ENCODE data around the gene SPACDR.

SPACDR gene

DNA sequence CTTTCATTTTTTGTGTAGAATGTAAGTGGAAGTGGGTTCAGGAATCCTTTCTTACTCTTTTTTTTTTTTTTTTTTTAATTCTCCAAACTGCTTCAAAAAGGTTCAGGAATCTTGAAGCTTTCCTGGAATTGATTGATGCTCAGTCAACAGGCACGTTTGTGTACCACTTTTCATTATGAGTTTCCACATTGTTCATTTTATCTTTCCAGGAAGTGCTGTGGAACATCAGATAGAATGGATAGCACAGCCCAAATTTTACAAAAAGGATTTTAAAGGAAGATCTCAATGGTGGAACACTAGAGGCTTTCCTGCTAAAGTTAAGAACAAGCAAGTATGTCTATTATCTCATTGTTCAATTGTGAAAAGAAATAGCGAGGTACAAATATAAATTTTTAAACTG, 25.9 kb downstream of the SPACDR start:
- Histone ChIP-seq H3K4me1 (ENCODE audit: control insufficient read depth, low read depth, low read length) (no peaks in the 10 kb centered on the region), H3K27ac (ENCODE audit: low read length) (no peak overlapping the region)

DNA sequence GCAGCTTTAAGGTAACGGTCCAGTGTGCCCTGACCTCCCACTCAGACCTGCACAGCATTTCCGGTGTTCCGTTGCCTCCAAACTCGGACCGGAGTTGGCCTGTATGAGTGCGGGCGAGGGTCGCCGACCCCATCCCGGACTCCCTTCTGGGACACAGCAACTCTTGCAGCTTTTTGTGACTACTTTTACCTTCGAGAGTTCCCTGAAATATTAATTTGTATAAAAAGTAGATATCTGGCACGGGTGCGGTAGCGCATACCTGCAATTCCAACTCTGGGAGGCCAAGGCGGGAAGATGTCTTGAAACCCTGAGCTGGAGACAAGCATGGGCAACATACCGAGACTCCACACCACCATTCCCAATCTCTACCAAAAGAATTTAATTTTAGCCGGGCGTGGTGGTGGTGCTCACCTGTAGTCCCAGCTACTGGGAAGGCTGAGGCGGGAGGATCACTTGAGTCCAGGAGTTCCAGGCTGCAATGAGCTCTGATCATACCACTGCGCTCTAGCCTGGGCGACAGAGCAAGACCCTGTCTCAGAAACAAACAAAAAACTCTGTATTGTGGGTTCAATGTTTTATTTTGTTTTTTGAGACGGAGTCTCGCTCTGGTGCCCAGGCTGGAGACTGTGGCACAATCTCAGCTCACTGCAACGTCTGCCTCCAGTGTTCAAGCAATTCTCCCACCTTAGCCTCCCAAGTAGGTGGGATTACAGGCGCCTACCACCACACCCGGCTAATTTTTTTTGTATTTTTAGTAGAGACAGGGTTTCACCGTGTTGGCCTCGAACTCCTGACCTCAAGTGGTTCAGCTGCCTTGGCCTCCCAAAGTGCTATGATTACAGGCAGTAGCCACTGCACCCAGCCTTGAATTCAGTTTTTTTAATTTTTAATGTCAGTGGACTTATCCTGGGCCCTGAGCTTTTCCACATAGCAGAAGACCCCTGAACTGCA, 26.6 kb downstream of the SPACDR start:
- Histone ChIP-seq H3K9me3 (ENCODE audit: control insufficient read depth, low read depth, low read length) (no peaks in the 10 kb centered on the region), H3K4me3 (ENCODE audit: low read length) (no peak overlapping the region), H3K27me3 (ENCODE audit: control insufficient read depth, insufficient read depth, low read length) (no peaks in the 10 kb centered on the region), H3K4me1 (ENCODE audit: control insufficient read depth, low read depth, low read length) (no peaks in the 10 kb centered on the region), H3K9ac (ENCODE audit: low read length) (no peak overlapping the region), H3K27ac (ENCODE audit: low read length) (no peak overlapping the region), H3K36me3 (ENCODE audit: control insufficient read depth, low read depth, low read length) (peaks cover 25% of the 10 kb centered on the region)

More for the DNA sequence above, 25.9 kb downstream of the SPACDR start:
- Histone ChIP-seq H3K9me3 (ENCODE audit: control insufficient read depth, low read depth, low read length) (no peaks in the 10 kb centered on the region), H3K4me3 (ENCODE audit: low read length) (no peak overlapping the region), H3K36me3 (ENCODE audit: control insufficient read depth, low read depth, low read length) (peaks cover 19% of the 10 kb centered on the region), H3K9ac (ENCODE audit: low read length) (no peak overlapping the region), H3K27me3 (ENCODE audit: control insufficient read depth, insufficient read depth, low read length) (no peaks in the 10 kb centered on the region)

DNA sequence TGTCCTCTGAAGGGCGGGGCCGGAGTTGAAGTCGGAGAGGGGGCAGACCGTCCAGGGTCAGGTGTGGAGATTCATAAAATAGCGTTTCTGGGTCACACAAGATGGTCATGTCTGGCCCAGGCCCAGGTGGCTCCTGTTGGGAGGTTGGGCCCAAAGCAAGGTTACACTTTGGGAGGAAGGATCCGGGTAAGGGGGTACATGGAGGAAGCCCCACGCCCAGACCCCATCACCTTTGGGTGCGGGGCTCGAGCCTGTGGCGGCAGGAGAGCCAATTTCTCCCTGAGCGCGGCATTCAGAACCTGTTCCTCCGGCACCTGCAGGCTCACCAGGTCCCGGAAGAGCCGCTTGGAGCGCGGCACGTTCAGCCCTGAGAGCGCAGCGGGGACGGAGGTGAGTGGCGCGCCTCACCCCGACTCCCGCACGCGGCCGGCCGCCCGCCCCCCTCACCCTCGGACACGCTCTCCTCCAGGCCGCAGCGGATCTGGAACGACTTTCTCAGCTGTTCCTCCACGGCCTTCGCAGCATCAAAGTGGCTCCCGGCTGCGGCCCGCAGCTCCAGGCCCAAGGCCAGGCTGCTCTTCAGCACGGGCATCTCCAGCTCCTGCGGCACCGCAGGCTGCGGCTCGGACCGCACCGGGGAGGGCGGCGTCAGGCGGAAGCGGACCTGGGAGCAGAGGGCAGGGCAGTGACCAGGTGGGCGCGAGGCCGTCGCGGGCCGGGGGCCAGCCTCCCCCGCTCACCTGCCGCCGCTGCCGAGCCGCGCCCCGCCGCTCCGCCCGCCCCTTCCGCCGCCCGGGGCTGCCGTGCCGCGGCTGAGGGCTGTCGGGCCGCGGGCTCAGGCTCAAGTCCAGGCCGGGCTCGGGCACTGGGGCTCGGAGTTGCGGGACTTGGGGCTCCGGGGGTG, 28.4 kb downstream of the SPACDR start:
- H3K27ac ChIP-seq (ENCODE audit: low read length) = no peak overlapping the region
- H3K4me1 ChIP-seq (ENCODE audit: control insufficient read depth, low read depth, low read length) = peaks cover 4% of the 10 kb centered on the region
- peaks cover 36% of the 10 kb centered on the region for H3K36me3 ChIP-seq (ENCODE audit: control insufficient read depth, low read depth, low read length)

DNA sequence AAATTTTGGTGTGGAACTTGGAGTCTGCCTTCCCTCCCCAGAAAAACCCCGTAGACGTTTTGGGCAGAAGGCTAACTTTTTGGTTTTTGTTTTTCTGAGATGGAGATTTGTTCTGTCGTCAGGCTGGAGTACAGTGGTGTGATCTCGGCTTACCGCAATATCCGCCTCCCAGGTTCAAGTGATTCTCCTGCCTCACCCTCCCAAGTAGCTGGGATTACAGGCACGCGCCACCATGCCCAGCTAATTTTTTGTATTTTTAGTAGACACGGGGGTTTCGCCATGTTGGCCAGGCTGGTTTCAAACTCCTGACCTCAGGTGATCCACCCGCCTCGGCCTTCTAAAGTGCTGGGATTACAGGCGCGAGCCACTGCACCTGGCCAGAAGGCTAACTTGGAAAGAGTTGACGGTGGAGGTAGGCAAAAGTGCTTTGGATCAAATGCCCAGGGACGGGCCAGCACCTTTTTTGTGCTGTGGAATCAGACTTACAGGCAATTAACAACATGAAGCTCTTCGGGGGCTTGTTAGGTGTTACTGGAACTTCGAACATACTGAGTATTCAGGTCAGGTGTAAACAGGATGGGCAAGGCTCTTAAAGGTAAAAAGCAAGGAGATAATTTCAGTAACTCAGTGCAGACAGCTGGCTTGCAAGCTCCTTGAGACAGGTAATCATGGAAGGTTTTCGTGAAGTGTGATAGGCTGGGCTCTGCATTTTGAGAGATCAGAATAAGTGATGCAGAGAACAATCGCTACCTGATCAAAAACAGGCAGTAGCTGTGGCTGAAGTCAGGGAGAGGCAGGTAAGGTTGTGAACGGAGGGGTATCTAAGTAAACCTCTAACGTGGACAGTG, 29.5 kb downstream of the SPACDR start:
- H3K4me3 ChIP-seq (ENCODE audit: low read length) = peak overlapping the region; percentile 70
- no peak overlapping the region for H3K27ac ChIP-seq (ENCODE audit: low read length)
- peaks cover 4% of the 10 kb centered on the region for H3K4me1 ChIP-seq (ENCODE audit: control insufficient read depth, low read depth, low read length)
- H3K36me3 ChIP-seq (ENCODE audit: control insufficient read depth, low read depth, low read length) = peaks cover 36% of the 10 kb centered on the region
- H3K27me3 ChIP-seq (ENCODE audit: control insufficient read depth, insufficient read depth, low read length) = no peaks in the 10 kb centered on the region
- H3K9me3 ChIP-seq (ENCODE audit: control insufficient read depth, low read depth, low read length) = no peaks in the 10 kb centered on the region
- H3K9ac ChIP-seq (ENCODE audit: low read length) = peak overlapping the region; percentile 49

More for the DNA sequence above, 28.4 kb downstream of the SPACDR start:
- Histone ChIP-seq H3K27me3 (ENCODE audit: control insufficient read depth, insufficient read depth, low read length) (no peaks in the 10 kb centered on the region), H3K9me3 (ENCODE audit: control insufficient read depth, low read depth, low read length) (no peaks in the 10 kb centered on the region), H3K4me3 (ENCODE audit: low read length) (peak overlapping the region; percentile 70), H3K9ac (ENCODE audit: low read length) (peak overlapping the region; percentile 54)

DNA sequence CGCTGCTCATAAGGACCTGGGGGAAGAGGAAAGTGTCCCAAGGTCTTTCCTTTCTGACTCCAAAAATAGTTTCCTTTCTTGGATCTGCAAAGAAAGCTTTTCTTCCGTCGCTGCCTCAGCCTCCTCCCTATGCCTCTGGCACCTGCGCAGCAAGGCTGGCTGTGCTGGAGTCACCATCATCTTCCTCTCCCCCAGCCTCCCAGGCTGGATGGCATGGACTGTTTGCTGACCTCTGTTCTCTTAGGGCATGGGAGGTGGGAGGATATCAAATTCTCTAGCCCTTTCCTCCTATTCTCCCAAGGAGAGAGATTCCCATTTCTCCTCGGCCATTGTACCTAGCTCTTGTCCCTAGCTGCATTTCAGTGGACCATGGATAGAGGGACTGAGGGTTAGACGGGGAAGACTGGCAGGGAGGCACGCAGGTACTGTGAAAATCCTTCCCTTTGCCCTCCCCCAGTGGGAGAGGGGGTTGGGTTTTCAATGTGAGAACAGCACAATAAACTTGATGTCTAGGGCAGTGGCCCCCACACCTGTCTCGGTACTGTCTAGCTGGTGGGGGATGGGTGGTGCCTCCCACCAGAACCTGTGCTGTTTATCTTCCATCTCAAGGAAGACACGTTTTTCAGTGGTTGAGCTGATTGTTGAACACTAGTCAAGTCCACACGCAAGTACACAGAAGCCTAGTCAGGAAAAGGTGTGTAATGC, 30.3 kb downstream of the SPACDR start:
- H3K4me3 ChIP-seq (ENCODE audit: low read length) = no peak overlapping the region
- peaks cover 36% of the 10 kb centered on the region for H3K36me3 ChIP-seq (ENCODE audit: control insufficient read depth, low read depth, low read length)
- H3K27ac ChIP-seq (ENCODE audit: low read length) = no peak overlapping the region
- H3K9me3 ChIP-seq (ENCODE audit: control insufficient read depth, low read depth, low read length) = no peaks in the 10 kb centered on the region
- no peak overlapping the region for H3K9ac ChIP-seq (ENCODE audit: low read length)
- H3K4me1 ChIP-seq (ENCODE audit: control insufficient read depth, low read depth, low read length) = peaks cover 4% of the 10 kb centered on the region
- no peaks in the 10 kb centered on the region for H3K27me3 ChIP-seq (ENCODE audit: control insufficient read depth, insufficient read depth, low read length)

DNA sequence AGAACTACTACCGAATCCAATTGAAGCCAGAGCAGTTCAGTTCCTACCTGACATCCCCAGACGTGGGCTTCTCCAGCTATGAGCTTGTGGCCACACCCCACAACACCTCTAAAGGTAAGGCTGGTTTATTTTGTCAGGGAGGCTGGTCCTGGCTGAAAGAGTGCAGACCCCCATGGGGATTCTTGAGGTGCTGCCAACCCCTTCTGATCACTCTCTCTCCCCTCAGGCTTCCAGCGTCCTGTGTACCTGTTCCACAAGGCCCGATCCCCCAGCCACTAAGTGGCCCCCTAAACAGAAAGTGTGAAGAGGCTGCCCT, 30.8 kb downstream of the SPACDR start:
- H3K27ac ChIP-seq (ENCODE audit: low read length) = no peak overlapping the region
- no peak overlapping the region for H3K9ac ChIP-seq (ENCODE audit: low read length)
- no peaks in the 10 kb centered on the region for H3K27me3 ChIP-seq (ENCODE audit: control insufficient read depth, insufficient read depth, low read length)
- no peak overlapping the region for H3K4me3 ChIP-seq (ENCODE audit: low read length)
- no peaks in the 10 kb centered on the region for H3K9me3 ChIP-seq (ENCODE audit: control insufficient read depth, low read depth, low read length)
- peaks cover 4% of the 10 kb centered on the region for H3K4me1 ChIP-seq (ENCODE audit: control insufficient read depth, low read depth, low read length)
- peaks cover 36% of the 10 kb centered on the region for H3K36me3 ChIP-seq (ENCODE audit: control insufficient read depth, low read depth, low read length)

DNA sequence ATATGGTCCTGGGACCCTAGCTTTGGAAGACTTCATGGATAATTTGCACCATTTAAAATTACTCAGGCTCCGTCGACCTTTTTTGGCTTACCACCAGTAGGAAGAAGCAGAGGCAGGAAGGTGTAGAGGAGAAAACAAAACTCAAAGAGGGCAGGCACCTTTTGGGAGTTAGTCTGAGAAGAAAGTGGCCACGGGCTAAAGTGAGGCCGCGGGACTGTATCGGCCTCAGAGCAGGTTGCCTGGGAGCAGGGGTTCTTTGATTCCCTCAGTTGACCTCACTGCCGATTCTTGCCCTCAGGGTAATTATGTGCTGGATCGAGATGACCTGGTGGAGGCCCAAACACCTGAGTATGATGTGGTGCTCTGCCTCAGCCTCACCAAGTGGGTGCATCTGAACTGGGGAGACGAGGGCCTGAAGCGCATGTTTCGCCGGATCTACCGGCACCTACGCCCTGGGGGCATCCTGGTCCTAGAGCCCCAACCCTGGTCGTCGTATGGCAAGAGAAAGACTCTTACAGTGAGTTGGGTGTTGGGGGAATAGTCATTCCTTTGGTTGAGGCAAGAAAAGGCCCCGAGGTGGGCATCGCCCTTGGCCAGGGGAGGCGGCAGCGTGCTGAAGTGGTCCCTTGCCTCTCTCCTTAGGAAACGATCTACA, 31.3 kb downstream of the SPACDR start:
- Histone ChIP-seq H3K9me3 (ENCODE audit: control insufficient read depth, low read depth, low read length) (no peaks in the 10 kb centered on the region), H3K36me3 (ENCODE audit: control insufficient read depth, low read depth, low read length) (peaks cover 36% of the 10 kb centered on the region), H3K27ac (ENCODE audit: low read length) (no peak overlapping the region), H3K4me3 (ENCODE audit: low read length) (no peak overlapping the region), H3K27me3 (ENCODE audit: control insufficient read depth, insufficient read depth, low read length) (peaks cover 3% of the 10 kb centered on the region), H3K4me1 (ENCODE audit: control insufficient read depth, low read depth, low read length) (peaks cover 4% of the 10 kb centered on the region), H3K9ac (ENCODE audit: low read length) (no peak overlapping the region)

DNA sequence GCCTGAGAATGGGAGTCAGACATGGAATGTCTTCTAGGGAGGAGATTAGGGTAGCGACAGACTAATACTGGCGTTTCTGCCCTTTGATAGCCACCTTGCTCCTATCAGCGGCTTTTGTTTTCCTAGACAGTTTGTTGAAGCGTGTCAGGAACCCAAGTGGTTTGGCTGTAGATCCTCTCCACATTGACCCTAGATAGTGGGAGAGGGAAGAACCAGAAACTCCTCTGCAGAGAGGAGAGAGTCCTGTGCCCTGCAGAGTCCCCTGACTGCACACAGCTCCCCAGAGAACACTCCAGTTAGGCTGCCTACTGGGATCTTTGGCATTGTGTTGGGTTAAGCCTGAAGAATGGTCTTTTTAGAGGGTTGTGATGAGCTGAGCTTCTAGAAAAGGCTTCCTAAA, 32.0 kb downstream of the SPACDR start:
- Histone ChIP-seq H3K27ac (ENCODE audit: low read length) (no peak overlapping the region), H3K4me3 (ENCODE audit: low read length) (no peak overlapping the region), H3K9ac (ENCODE audit: low read length) (no peak overlapping the region), H3K4me1 (ENCODE audit: control insufficient read depth, low read depth, low read length) (peaks cover 4% of the 10 kb centered on the region), H3K36me3 (ENCODE audit: control insufficient read depth, low read depth, low read length) (peaks cover 36% of the 10 kb centered on the region), H3K27me3 (ENCODE audit: control insufficient read depth, insufficient read depth, low read length) (peaks cover 10% of the 10 kb centered on the region), H3K9me3 (ENCODE audit: control insufficient read depth, low read depth, low read length) (no peaks in the 10 kb centered on the region)

DNA sequence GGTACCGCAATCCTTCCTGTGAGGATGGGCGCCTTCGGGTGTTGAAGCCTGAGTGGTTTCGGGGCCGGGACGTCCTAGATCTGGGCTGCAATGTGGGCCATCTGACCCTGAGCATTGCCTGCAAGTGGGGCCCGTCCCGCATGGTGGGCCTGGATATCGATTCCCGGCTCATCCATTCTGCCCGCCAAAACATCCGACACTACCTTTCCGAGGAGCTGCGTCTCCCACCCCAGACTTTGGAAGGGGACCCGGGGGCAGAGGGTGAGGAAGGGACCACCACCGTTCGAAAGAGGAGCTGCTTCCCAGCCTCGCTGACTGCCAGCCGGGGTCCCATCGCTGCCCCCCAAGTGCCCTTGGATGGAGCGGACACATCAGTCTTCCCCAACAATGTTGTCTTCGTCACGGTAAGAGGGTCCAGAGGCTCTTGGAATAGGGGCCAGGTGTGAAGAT, 32.7 kb downstream of the SPACDR start:
- H3K27me3 ChIP-seq (ENCODE audit: control insufficient read depth, insufficient read depth, low read length) = peaks cover 10% of the 10 kb centered on the region
- no peak overlapping the region for H3K9ac ChIP-seq (ENCODE audit: low read length)
- no peak overlapping the region for H3K27ac ChIP-seq (ENCODE audit: low read length)
- peak overlapping the region; percentile 96 for H3K4me3 ChIP-seq (ENCODE audit: low read length)
- H3K36me3 ChIP-seq (ENCODE audit: control insufficient read depth, low read depth, low read length) = peaks cover 36% of the 10 kb centered on the region
- H3K4me1 ChIP-seq (ENCODE audit: control insufficient read depth, low read depth, low read length) = peaks cover 4% of the 10 kb centered on the region
- no peaks in the 10 kb centered on the region for H3K9me3 ChIP-seq (ENCODE audit: control insufficient read depth, low read depth, low read length)

DNA sequence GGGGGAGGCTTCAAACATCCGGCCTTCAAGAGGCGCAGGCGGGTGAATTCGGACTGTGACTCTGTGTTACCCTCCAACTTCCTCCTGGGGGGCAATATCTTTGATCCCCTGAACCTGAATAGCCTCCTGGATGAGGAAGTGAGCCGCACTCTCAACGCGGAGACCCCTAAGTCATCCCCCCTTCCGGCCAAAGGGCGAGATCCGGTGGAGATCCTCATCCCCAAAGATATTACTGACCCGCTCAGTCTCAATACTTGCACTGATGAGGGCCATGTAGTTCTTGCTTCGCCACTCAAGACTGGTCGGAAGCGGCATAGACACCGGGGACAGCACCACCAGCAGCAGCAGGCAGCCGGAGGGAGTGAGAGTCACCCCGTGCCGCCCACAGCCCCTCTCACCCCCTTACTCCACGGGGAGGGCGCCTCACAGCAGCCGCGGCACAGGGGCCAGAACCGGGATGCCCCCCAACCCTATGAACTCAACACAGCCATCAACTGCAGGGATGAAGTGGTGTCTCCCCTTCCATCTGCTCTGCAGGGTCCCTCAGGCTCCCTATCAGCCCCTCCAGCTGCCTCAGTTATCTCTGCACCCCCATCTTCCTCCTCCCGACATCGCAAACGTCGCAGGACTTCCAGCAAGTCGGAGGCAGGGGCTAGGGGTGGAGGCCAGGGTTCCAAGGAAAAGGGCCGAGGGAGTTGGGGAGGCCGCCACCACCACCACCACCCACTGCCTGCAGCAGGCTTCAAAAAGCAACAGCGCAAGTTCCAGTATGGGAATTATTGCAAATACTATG, 33.4 kb downstream of the SPACDR start:
- Histone ChIP-seq H3K36me3 (ENCODE audit: control insufficient read depth, low read depth, low read length) (peaks cover 36% of the 10 kb centered on the region), H3K9me3 (ENCODE audit: control insufficient read depth, low read depth, low read length) (no peaks in the 10 kb centered on the region), H3K9ac (ENCODE audit: low read length) (peak overlapping the region; percentile 98), H3K4me1 (ENCODE audit: control insufficient read depth, low read depth, low read length) (peaks cover 4% of the 10 kb centered on the region), H3K27me3 (ENCODE audit: control insufficient read depth, insufficient read depth, low read length) (peaks cover 10% of the 10 kb centered on the region), H3K4me3 (ENCODE audit: low read length) (peak overlapping the region; percentile 96), H3K27ac (ENCODE audit: low read length) (no peak overlapping the region)

Data from iPS-18a (cell line).